COLO668 (cell line): ENCODE data around the gene YPEL3.
"Not testable (repeated sequence)": the region's sequence is repeated elsewhere in the genome, so short reads cannot be mapped to it uniquely, and the experiment has no call there.

Experiments used
- DNase-seq: peaks from one replicate; lab custom pipeline; 2025; ENCODE audit not compliant: unreplicated experiment; lab: John Stamatoyannopoulos, UW

Gene YPEL3, protein sequence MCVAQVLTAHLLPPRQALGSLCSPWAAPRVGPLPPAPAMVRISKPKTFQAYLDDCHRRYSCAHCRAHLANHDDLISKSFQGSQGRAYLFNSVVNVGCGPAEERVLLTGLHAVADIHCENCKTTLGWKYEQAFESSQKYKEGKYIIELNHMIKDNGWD

DNA sequence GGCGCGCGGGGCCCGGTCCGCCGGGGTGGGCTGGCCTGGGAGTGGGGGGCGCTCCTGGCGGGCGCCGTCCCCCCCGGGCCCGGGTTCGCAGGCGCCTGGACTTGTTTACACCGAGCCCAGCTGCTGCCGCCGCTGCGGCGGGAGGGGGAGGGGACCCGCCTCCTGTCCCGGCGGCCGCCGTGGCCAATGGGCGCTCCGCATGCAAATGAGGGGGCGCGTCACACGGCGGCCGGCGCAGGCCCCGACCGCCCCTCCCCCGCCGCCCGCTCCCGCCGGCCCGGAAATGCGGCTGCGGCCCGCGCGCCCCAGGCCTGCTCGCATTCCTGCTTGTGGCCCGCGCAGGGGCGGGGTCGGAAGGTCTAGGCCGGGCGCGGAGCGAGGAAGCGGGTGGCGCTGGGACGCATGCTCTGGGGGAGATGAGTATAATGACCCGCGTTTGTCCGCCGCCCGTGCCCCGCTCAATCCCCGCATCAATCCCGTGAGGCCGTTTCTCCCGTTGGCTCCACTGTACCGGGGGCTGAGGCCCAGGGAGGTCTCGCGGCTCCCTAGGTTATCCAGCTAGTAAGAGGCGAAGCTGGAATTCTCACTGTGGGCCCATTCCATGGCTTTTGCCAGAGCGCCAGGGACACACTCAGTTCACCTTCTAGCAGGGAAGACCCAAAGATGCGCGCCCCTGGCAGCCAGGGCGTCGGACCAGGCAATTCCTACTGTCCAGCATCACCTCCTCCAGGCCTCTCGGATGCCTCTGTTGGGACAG is at the start of gene YPEL3:
Gene YPEL3, minus strand, starts transcription at position 109 of the 757 bp plus-strand sequence. CDS start 731 bp downstream, outside the sequence.
- peak; percentile 97 for DNase-seq

DNA sequence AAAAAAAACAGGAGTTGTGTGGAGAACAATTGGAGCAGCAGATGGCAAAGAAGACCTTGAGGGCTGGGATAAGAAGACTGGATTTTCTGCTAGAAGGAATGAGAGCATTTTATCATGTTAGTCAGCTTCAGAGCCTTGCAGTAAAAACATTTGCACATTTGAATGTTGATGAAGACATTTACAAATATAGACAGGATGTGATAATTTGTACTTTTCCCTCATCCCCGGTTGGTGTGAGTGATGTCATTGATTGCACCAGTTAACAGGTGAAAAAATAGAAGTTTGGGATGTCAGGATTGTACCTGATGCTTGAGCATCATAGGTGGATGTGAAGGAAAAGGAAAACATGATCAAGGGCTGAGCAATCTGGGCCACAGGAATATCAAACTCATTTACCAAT is 49.6 kb upstream of the YPEL3 start:
- DNase-seq = no peak

DNA sequence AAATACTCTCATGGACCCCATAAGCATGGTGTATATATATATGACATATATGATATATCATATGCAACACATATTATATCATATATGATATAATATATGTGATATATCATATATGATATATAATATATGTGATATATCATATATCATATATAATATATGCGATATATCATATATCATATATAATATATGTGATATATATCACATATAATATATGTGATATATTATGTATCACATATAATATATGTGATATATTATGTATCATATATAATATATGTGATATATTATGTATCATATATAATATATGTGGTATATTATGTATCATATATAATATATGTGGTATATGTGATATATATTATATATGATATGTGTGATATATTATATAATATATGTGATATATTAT is 48.9 kb upstream of the YPEL3 start:
- DNase-seq = no peak

DNA sequence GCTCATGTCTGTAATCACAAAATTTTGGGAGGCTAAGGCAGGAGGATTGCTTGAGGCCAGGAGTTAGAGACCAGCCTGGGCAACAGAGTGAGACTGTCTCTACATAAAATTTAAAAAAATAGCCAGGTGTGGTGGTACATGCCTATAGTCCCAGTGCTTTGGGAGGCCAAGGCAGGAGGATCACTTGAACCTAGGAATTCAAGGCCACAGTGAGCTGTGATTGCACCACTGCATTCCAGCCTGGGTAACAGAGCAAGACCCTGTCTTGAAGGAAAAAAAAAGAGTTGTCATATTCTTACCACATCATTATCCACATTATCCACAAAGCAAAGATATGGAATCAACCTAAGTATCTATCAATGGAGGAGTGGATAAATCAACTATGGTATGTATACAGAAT is 48.0 kb upstream of the YPEL3 start:
- no peak for DNase-seq

DNA sequence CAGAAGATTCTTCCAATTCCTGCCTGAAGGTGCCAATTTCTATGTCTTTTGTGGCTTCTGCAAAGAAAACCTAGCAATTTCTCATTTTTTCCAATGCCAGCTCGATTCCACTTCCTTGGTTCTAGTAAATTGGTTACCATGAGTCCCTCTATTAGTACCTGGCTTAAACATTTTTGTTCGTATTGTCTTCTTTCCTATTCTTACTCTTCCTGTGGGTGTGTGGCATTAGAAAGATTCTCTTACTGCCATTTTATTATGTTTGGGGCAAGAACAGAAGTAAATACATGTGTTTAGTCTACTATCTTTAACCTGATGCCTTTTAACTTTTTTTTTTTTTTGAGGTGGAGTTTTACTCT is 47.3 kb upstream of the YPEL3 start:
- DNase-seq = no peak

DNA sequence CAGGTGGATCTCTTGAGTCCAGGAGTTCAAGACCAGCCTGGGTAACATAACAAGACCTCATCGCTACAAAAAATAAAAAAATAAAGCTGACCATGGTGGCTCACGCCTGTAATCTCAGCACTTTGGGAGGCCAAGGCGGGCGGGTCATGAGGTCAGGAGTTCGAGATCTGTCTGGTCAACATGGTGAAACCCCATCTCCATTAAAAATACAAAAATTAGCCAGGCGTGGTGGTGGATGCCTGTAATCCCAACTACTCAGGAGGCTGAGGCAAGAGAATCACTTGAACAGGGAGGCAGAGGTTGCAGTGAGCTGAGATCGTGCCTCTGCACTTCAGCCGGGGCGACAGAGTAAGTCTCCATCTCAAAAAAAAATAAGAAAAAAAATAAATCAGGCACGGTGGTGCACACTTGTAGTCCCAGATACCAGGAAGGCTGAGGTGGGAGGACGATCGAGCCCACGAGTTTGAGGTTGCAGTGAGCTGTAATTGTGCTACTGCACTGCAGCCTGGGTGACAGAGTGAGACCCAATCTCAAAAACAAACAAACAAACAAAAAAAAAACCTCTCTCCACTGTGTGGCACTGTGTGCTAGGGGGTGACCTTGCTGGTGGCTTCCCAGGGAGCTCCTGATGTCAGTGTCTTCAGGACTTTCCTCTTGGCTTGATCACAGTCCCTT is 46.8 kb upstream of the YPEL3 start:
- DNase-seq = peak; percentile 12

DNA sequence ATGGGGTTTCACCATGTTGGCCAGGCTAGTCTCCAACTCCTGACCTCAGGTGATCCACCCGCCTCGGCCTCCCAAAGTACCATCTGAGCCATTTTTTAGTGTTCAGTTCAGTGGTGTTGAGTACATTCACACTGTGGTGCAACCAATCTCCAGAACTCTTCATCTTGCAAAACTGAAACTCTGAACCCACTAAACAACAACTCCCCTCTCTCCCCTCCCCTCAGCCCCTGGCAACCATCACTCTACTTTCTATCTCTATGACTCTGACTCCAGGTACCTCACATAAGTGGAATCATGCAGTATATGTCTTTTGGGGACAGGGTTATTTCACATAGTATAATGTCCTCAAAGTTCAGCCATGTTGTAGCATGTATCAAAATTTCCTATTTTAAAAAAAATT is 45.7 kb upstream of the YPEL3 start:
- DNase-seq = no peak

DNA sequence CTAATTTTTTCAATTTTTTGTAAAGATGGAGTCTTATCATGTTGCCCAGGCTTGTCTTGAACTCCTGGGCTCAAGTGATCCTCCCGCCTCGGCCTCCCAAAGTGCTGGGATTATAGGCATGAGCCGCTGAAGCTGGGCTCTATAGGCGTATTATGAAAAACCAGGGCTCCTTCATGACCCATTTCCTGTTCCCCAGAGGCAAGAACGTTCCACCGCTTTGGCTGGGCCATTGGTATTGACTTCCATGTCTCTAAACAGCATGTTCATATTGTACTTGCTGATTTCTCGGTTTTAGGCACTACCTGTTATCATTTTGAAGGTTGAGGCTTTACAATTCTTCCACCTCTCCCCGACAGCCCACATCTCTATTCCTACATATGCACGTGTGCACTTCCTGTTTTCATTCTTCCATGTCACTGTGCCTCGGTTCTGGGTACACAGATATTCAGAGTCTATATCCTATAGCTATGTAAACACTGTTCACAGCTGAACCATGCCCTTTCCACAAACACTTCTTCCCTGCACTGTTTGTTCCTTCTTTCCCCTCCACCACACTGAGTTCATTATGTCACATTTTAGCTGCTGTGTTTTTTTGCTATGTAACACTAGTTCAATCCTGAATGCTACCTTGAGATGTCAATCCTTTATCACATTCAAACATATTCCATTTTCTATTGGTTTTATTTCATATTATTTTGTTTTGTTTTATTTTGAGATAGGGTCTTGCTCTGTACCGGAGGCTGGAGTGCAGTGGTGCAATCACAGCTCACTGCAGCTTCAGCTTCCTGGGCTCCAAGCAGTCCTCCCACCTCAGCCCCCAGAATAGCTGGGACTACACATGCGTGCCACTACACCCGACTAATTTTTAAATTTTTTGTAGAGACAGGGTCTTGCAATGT is 43.8 kb upstream of the YPEL3 start:
- peak; percentile 41 for DNase-seq

DNA sequence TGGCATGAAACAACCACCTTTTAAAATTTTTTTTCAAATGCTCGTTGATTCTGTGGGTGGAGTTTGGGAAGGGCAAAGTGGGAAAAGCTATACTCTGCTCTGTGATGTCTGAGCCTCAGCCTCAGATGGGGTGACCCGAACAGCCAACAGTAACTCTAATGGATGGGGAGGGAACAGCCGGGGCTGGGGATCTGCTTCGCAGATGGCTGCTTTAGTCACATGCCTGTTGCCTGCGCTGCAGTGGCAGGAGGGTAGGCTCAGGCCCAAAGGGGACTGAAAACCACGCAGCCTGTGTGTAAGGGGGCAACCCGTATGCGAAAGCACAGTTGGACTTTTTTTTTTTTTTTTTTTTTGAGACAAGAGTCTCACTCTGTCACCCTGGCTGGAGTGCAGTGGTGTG is 41.9 kb upstream of the YPEL3 start:
- DNase-seq = no peak

DNA sequence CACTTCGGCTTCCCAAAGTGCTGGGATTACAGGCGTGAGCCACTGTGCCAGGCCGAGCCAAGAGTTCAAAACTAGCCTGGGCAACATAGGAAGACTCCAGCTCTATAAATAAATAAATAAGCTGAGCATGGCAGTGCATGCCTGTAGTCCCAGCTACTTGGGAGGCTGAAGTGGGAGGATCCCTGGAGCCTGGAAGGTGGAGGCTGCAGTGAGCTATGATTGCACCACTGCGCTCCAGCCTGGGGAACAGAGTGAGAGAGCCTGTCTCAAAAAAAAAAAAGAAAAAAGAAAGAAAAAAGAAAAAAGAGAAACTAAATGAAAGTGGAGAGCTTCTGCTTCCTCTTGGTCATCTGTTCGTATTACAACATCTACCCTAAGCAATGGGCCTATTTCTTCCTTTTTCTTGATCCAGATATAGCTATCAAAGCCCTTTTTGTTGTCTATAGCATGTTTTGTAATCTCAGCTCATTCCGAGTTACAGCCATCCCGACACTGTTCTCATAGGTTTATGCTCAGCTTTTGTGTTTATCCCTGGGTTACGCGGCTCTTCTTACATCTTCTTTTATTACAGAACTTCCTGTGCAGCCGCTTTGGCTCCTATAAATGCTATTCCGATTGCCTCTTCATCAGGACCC is 41.1 kb upstream of the YPEL3 start:
- no peak for DNase-seq

DNA sequence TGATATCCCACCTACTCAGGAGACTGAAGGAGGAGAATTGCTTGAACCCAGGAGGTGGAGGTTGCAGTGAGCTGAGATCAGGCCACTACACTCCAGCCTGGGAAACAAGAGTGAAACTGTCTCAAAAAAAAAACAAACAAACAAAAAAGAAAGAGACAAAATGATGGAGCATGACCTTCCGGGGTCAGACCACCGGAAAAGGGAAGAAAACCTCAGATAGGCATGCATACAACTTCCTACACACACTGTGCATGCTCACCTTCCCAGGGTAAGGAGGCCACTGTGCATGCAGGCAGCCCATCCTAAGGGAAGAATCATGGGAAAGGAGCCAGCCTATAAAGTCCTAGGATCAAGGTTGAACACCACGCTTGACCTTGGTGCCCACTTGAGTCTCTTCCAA is 36.6 kb upstream of the YPEL3 start:
- DNase-seq = no peak

DNA sequence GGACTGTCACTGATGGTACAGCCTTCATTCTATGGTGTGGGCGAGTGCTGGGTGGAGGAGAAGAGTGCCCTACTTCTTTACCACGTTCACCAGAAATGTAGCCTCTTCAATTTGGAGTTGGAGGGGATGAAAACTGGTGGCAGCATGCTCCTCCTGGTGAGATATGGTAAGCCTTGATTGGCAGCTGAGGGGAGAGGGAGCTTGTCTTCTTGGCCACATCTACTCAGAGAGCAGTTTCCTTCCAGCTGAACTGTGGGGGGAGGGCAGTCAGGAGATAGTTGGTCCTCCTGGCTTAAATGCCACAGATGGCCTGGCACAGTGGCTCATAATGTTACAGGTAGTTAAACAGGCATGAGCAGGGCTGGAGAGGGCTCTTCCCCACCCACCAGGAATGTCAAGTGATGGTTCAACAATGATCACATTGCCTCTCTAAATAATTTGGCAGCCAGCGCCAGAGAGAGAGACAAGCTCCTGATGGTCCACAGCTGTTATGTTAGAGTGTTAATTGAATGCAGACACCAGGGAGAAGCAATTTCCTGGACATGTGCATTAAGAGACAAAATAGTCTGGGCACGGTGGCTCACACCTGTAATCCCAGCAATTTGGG is 36.0 kb upstream of the YPEL3 start:
- DNase-seq = peak; percentile 67

DNA sequence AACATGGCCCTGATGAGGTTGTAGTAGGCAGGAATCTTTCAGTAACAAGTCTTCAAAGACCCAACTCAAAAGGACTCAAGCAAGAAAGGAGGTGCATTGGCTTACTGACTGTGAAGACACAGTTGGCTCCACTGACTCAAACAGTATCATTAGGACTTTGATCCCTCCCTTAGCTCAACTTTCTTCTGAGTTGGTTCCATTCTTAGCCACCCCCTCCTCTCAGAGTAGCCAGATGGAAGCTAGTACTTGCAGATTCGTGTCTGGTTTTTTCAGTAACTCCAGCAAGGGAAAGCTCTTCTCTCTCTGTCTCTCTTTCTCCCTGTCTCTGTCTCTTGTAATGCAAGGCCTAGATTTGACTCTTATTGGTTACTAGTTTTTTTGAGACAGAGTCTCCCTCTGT is 32.0 kb upstream of the YPEL3 start:
- DNase-seq = no peak

DNA sequence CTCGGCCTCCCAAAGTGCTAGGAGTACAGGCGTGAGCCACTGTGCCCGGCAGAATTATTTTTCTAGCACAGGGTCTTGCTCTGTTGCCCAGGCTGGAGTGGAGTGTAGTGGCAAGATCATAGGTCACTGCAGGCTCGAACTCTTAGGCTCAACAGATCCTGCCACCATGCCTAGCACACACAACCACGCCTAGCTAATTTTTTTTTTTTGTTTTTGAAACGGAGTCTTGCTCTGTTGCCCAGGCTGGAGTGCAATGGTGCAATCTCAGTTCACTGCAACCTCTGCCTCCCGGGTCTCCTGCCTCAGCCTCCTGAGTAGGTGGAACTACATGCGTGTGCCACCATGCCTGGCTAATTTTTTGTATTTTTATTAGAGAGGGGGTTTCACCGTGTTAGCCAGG is 29.7 kb upstream of the YPEL3 start:
- not testable (repeated sequence) for DNase-seq

DNA sequence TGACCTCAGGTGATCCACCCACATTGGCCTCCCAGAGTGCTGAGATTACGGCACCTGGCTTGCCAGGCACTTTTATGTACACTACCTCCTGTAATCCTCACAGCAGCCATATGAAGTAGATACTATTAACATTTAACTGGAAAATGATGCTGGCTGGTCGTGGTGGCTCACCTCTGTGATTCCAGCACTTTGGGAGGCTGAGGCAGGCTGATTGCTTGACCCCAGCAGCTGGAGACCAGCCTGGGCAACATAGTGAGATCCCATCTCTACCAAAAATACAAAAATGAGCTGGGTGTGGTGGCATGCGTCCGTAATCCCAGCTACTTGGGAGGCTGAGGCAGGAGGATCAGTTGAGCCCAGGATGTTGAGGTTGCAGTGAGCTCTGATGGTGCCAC is 29.0 kb upstream of the YPEL3 start:
- no peak for DNase-seq

DNA sequence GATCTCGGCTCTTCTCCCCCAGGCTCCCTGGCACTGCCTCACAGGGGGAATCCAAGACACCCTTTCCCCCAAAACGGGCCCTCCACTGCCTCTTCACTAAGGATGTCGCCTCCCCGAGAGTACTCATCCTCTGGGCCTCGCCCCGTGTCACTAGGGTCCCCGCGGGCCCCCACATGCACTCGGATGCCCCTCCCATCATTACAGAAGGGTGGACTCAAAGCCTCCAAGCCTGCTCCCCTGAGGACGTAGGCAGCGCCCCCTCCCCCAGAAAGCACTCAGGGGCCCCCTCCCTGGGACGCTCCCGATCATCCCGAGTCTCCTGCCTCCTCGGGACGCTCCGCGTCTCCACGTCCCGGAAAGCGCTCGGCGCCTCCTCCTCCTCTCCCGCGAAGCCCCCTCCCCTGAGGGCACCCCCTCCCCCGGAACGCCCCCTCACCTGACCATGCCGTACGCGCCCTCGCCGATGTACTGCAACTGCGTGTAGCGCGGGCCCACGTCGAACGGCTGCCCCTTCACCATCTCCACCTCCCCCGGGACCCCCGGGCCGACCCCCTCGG is 26.7 kb upstream of the YPEL3 start:
- no peak for DNase-seq

DNA sequence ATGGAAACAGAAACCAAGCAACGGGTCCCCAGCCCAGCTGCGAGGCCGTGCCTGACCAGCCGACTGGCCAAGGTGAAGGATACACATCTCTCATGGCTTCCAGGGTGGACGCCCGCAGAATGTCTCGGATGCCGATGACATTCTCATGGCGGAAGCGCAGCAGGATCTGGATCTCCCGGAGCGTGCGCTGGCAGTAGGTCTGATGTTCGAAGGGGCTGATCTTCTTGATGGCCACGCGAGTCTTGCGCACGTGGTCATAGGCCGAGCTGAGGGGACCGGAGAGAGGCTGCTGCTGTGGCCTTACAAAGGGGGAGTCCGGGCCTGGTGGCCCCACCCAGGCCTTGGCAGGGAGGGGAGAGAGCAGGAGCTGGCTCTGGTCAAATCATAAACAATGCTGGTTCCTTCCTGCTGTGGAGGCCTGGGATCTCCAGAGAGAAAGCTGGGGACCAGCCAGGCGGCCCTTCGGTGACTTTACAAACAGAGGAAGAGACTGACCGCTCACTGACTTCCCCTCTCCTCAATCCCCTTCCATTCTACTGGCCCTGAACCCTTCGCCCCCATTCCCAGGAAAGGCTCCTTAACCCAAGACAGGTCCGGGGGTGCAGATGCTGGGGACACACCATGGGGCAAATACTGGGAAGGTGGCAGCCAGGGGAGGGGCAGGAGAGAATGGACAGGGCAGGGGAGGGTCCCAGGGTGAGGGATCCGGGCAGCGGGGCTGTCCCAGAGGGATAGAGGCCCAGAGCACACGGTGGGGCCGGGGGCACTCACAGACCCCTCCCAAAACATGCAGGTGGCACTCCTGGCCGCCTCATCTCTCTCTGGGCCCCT is 25.9 kb upstream of the YPEL3 start:
- no peak for DNase-seq

DNA sequence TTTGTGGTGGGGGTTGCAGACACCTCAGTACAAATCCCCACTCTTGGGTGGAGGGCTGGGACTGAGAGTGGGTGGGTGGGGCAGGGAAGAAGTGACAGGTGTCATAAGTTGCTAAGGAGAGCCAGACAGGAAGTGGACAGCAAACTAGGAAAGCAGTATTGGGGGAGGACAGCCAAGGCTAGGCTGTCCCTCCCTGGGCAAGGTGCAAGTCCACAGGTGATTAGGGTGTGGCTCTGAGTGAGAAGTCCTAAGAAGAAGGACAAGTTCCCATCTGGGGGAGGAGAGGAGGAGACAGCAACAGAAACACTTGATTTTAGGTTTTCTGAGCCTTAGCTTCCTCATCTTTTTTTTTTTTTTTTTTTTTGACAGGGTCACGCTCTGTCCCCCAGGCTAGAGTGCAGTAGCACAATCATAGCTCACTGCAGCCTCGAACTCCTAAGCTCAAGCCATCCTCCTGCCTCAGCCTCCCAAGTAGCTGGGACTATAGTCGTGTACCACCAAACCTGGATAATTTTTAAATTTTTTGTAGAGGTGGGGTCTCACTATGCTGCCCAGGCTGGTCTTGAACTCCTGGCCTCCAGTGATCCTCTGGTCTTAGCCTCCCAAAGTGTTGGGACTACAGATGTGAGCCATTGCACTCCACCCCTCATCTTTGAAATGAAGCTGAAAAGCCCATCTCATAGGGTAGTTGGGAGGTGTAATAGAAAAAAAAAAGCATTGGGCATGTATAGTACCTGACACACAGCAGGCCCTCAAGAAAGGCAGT is 24.5 kb upstream of the YPEL3 start:
- DNase-seq = no peak

DNA sequence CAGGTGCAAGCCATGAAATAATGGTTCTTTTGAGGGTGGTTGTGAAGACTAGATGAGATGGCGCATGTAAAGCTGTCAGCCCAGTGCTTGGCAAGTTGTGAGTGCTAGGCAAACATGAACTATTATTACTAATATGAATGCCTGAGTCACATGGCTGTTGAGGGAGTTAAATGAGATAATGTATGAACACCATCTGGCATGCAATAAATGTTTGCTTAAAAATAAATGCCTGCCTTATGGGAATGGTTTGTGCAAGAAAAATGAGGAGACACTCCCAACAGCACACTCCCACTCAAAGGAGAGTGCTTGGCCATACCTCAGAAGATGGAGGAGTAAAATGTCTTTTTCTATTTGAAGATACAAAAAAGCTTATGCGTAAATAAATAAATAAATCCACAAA is 23.4 kb upstream of the YPEL3 start:
- no peak for DNase-seq
